ENCODE measurements around the gene PRKACB.
"Not testable (repeated sequence)": the region's sequence is repeated elsewhere in the genome, so short reads cannot be mapped to it uniquely, and the experiment has no call there.

Gene PRKACB

DNA sequence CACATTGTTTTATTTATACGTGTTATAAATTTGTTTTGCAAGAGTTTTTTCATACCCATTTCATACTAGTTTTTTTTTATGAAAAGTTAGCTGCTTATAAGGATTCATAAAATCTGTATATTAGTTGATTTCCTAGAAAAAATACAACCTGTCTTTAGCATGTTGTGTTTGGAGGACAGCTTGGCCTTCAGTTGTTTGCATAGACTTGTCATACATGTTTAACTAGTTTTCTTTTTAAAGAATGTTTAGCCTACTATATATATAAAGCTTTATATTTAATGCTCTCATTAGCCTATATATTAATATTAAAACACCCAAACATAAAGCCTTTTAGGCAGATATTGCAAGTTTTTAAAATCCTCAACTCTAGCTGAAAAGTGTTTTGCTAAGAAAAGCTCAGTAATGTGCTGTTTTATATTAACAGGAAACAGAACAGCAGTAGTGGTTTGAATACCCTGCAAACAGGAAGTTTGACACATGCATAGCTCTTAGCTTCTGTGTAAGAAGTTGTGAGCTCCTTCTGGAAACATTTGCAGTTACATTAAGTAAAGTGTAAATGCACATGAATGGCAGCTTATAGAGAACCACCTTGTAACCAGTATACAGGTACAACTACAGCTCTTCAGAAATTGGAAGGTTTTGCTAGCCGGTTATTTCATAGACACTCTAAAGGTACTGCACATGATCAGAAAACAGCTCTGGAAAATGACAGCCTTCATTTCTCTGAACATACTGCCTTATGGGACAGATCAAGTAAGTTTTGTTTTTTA is at the start of gene PRKACB:
Gene PRKACB (plus strand): TSS at position 476 of the 770 bp plus-strand sequence. CDS start 91 bp downstream, at position 567.
- TF ChIP-seq JUND (IDR thresholded peaks at IDR 0.05; ENCODE audit: low read depth), result no peak
- peak in 1 of 2 experiments; percentile 26 for DNase-seq (ENCODE audit: low read depth in 1 of 2, low spot score in 1 of 2)
- in situ Hi-C loops (cut with HindIII; ENCODE audit: low pct_unique_long_range_greater_than_20kb, low sequenced_read_pairs), result no loop called here

DNA sequence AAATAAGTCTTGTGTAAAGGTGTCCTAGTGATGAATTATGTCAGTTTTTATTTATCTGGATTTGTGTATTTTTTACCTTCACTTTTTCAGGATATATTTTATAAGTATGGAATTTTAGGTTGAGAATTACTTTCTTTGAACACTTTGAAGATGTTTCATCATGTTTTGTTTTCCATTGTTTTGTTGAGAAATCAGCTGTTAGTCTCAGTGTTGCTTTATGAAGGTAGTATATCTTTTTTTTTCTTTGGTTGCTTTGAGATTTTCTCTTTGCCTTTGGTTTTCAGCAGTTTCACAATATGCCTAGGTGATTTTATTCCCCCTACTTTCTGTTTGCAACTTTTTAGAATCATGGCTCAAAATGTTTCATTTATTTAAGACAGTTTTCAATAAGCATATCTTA is 48.8 kb upstream of the PRKACB start:
- DNase-seq (ENCODE audit: low read depth in 1 of 2, low spot score in 1 of 2), result no peak
- in situ Hi-C loops (cut with HindIII; ENCODE audit: low pct_unique_long_range_greater_than_20kb, low sequenced_read_pairs), result no loop called here
- TF ChIP-seq JUND (IDR thresholded peaks at IDR 0.05; ENCODE audit: low read depth), result no peak

DNA sequence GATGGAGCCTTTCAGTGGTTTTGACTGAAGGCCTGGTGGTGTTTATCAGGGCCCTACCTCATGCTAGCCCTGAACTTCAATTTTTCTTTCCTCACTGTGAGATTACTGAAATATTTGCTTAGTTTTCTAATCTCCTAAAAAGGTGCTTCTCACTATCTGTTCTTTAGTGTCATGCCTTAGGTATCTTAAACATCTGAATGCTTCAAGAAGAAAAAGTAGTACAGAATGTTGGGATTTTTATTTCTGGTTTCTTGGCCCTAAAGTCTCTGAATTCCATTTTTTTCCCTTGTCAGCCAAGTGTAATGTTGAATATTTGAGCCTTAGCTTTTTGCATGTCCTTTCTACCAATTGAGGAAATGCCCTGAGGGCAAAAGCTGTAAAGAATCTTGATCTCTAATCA is 47.9 kb upstream of the PRKACB start:
- TF ChIP-seq JUND (IDR thresholded peaks at IDR 0.05; ENCODE audit: low read depth), result no peak
- no peak for DNase-seq (ENCODE audit: low read depth in 1 of 2, low spot score in 1 of 2)
- in situ Hi-C loops (cut with HindIII; ENCODE audit: low pct_unique_long_range_greater_than_20kb, low sequenced_read_pairs), result no loop called here

DNA sequence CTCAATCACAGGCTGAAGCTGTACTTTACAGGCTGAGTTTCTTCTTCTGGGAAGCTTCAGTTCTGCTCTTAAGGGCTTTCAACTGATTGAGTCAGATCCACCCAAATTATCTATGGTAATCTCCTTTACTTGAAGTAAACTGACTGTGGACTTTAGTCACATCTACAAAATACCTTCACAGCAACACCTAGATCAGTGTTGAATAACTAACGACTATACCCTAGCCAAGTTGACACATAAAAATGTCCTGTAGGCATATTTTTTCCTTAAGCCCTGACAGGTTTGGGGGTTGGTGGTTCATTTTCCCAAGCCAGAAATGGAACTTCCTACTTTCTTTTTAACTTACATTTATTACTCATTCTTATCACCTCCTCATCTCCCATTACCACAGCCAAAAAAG is 42.9 kb upstream of the PRKACB start:
- DNase-seq (ENCODE audit: low read depth in 1 of 2, low spot score in 1 of 2), result no peak
- in situ Hi-C loops (cut with HindIII; ENCODE audit: low pct_unique_long_range_greater_than_20kb, low sequenced_read_pairs), result no loop called here
- TF ChIP-seq JUND (IDR thresholded peaks at IDR 0.05; ENCODE audit: low read depth), result no peak

DNA sequence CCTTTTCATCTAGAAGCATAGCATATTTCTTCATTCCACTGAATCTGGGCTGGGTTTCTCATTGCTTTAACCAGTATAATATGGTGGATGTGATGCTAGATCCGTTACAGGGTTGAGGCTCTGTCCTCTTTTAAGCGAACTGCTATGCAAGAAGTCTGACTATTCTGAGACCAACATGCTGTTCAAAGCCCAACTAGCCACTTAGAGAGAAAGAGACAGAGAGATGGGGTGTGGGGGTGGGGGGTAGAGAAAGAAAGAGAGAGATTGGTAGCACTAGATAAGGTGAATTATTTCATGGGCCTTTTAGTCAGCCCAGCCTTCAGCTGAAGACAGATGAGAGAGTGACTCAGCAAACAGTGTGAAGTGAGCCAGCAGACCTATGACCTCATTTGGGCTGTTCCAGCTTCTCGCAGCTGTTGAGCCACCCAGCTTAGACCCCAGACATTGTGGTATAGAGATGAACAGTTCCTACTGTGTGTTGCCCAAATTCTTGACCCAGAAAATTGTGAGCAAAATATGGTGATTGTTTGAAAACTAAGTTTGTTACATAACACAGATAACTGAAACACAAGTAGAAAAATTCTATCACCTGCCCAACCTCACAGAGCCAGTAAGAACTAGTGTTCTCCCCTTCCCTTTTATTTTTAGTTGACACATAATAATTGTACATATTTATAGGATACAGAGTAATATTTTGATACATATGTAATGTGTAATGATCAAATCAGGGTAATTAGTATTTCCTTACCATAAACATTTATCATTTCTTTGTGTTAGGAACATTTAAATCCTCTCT is 40.7 kb upstream of the PRKACB start:
- TF ChIP-seq JUND (IDR thresholded peaks at IDR 0.05; ENCODE audit: low read depth), result no peak
- peak in 1 of 2 experiments; percentile 4 for DNase-seq (ENCODE audit: low read depth in 1 of 2, low spot score in 1 of 2)
- in situ Hi-C loops (cut with HindIII; ENCODE audit: low pct_unique_long_range_greater_than_20kb, low sequenced_read_pairs), result no loop called here

DNA sequence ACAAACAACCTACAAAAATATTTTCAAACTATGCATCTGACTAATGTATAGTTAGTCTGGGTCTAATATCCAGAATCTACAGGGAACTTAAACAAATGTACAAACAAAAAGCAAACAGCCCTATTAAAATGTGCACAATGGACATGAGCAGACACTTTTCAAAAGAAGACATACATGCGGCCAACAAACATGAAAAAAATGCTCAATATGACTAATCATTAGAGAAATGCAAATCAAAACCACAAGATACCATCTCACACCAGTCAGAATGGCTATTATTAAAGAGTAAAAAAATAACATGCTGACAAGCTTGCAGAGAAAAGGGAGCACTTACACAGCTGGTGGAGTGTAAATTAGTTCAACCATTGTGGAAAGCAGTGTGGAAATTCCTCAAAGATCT is 36.5 kb upstream of the PRKACB start:
- in situ Hi-C loops (cut with HindIII; ENCODE audit: low pct_unique_long_range_greater_than_20kb, low sequenced_read_pairs); DNase-seq (ENCODE audit: low read depth in 1 of 2, low spot score in 1 of 2): not testable (repeated sequence)

DNA sequence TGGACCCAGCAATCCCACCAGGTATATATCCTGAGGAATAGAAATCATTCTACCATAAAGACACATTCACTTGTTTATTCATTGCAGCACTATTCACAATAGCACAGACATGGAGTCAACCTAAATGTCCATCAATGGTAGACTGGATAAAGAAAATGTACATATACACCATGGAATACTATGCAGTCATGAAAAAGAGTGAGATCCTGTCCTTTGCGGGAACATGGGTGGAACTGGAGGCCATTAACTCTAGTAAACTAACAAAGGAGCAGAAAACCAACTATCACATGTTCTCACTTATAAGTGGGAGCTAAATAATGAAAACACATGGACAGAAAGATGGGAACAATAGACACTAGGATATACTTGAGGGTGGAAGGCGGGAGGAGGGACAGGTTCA is 36.1 kb upstream of the PRKACB start:
- no peak for DNase-seq (ENCODE audit: low read depth in 1 of 2, low spot score in 1 of 2)
- in situ Hi-C loops (cut with HindIII; ENCODE audit: low pct_unique_long_range_greater_than_20kb, low sequenced_read_pairs), result no loop called here
- no peak for TF ChIP-seq JUND (IDR thresholded peaks at IDR 0.05; ENCODE audit: low read depth)

DNA sequence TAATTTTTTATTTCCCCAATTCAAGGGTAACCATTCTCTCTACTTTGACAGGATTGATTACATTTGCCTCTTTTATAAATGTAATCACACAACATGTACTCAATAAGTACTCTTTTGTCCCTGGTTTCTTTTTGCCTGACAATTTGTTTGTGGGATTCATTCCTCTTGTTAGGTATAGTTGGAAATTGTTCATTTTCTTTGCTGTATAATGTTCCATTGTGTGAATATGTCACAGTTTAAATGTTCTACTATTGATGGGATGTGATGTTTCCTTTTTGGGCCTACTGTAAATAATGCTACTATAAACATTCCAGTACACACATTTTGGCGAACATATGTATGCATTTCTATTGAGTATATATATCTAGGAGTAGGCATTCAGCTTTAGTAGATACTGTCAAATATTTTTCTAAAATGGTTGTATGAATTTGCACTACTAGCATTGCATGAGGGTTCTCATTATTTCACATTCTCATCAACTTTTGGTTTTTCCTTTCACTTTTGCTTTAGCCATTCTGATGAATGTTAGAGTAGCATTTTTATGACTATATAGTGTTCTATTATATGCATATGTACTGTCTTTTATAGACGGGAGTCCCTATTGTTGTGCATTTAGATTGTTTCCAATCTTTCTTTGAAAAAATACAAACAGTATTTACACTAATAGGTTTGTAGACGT is 35.0 kb upstream of the PRKACB start:
- TF ChIP-seq JUND (IDR thresholded peaks at IDR 0.05; ENCODE audit: low read depth), result no peak
- DNase-seq (ENCODE audit: low read depth in 1 of 2, low spot score in 1 of 2), result no peak
- in situ Hi-C loops (cut with HindIII; ENCODE audit: low pct_unique_long_range_greater_than_20kb, low sequenced_read_pairs), result no loop called here

DNA sequence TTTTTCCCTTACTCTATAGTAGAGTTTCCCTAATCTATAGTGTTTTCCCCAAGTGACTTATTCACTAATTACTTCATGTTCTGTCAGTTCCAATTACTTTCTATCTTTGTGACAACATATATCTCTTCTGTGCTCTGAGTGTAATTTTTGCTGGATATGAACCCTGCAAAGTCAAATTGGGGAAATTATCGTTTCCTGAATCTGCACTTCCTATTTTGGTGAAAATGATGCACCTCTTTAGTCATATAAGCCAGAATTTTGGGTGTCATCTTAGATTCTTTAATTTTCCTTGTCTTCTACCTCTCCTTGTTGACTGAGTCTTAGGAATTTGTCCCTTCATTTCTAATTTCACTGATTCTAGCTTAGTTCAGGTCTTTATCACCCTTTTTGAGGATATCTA is 33.4 kb upstream of the PRKACB start:
- TF ChIP-seq JUND (IDR thresholded peaks at IDR 0.05; ENCODE audit: low read depth), result no peak
- in situ Hi-C loops (cut with HindIII; ENCODE audit: low pct_unique_long_range_greater_than_20kb, low sequenced_read_pairs), result no loop called here
- DNase-seq (ENCODE audit: low read depth in 1 of 2, low spot score in 1 of 2), result no peak

DNA sequence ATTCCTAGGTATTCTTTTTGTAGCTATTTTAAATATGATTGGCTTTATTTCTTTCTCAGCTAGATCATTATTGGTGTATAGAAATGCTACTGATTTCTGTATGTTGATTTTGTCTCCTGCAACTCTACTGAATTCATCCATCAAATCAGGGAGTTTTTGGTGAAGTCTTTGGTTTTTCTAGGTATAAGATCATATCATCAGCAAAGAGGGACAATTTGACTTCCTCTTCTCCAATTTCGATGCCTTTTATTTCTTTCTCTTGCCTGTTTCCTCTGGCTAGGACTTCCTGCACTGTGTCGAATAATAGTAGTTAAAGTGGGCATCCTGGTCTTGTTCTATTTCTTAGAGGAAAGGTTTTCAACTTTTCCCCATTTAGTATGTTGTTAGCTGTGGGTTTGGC is 27.5 kb upstream of the PRKACB start:
- in situ Hi-C loops (cut with HindIII; ENCODE audit: low pct_unique_long_range_greater_than_20kb, low sequenced_read_pairs), result no loop called here
- no peak for DNase-seq (ENCODE audit: low read depth in 1 of 2, low spot score in 1 of 2)
- TF ChIP-seq JUND (IDR thresholded peaks at IDR 0.05; ENCODE audit: low read depth), result no peak

DNA sequence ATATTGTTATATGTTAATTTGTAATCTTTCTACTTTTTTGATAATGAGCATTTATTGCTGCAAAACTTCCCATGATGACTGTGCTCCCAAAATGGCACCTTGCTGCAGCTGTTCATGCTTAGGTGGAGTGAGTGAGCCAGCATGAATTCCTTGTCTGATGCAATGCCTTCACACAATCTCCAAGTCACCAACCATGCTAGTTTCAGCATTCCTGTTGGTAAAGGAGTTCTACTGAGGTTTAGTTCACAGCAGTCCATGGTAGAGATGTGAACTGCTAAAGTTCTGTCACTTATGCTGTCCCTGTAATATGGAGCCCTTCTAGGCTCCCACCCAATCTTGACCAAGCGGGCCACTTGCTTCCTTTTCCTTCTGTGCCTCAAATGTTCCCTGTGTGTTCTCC is 26.2 kb upstream of the PRKACB start:
- no peak for TF ChIP-seq JUND (IDR thresholded peaks at IDR 0.05; ENCODE audit: low read depth)
- in situ Hi-C loops (cut with HindIII; ENCODE audit: low pct_unique_long_range_greater_than_20kb, low sequenced_read_pairs), result no loop called here
- DNase-seq (ENCODE audit: low read depth in 1 of 2, low spot score in 1 of 2), result peak in 1 of 2 experiments; percentile 1

DNA sequence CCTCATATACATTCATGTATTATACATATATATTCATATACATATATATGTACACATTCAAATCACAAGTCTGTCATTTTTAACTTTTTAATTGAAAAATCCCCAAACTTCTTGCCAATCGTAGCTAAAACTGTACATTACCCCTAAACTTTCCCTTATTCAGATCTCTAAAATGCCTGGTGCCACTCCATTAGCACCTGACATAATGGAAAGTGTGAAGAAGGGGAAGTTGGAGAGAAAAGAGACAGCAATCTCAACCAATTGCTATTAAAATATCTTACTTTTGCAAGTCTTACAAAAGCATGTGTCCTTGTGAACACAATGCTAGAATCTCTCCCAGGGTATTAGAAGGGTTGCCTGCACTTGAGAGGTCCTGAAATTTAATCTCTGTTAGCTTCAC is 22.7 kb upstream of the PRKACB start:
- DNase-seq (ENCODE audit: low read depth in 1 of 2, low spot score in 1 of 2), result no peak
- in situ Hi-C loops (cut with HindIII; ENCODE audit: low pct_unique_long_range_greater_than_20kb, low sequenced_read_pairs), result no loop called here
- TF ChIP-seq JUND (IDR thresholded peaks at IDR 0.05; ENCODE audit: low read depth), result no peak

All from T47D (cell line).